ENCODE measurements around the gene EEF2KMT.
"Not testable (repeated sequence)": the region's sequence is repeated elsewhere in the genome, so short reads cannot be mapped to it uniquely, and the experiment has no call there.

Gene EEF2KMT

DNA sequence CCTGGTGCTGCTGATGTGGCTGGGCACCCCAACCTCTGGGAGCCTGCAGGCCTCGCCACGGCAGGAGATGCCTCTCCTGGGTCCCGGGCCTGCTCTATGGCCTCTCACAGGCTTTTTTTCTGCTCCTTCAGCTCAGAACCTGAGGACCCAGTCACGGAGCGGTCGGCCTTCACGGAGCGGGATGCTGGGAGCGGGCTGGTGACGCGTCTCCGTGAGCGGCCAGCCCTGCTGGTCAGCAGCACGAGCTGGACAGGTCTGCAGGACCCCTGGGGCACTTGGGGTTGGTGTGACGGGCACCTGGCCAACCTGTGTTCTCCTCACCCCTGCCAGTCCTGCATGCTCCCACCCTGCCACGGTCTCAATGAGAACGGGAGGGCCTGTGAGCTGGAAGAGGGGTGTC lies 19.0 kb downstream of the EEF2KMT start:
- no peaks in the 10 kb centered on the region for H3K36me3 ChIP-seq (ENCODE audit: insufficient read depth, low read length)
- no peak for TF ChIP-seq EZH2phosphoT487 (IDR thresholded peaks at IDR 0.05; ENCODE audit: borderline replicate concordance)
- TF ChIP-seq CTCF (conservative IDR thresholded peaks at IDR 0.05; ENCODE audit: low read length) = no peak

DNA sequence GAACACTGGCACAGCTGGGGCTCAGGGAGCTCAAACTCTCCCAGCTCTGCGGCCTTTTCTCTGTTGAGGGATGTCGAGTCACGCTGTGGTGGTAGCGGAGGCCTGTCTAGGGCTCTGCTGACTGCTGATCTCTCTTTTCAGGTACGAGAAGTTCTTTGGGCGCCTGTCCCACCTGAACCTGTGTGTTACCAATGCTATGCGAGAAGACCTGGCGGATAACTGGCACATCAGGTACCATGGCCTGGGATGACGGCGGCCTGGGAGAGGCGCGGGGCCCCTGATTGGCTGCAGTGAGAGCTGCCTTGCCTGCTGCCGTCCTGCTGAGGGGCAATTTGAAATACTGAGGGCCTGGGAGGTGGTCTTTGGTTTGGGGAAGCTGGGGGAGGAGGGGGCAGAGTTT lies 20.3 kb downstream of the EEF2KMT start:
- peaks cover 3% of the 10 kb centered on the region; the same call in 1 of the 2 replicates for H3K79me2 ChIP-seq (ENCODE audit: insufficient read depth, low read length)
- no peak overlapping the region for H3K9ac ChIP-seq (ENCODE audit: low read depth, low read length, poor library complexity, severe bottlenecking)

More for the DNA sequence above, 19.0 kb downstream of the EEF2KMT start:
- no peak overlapping the region for H3K4me2 ChIP-seq (ENCODE audit: low read depth, low read length, poor library complexity, severe bottlenecking)
- H3F3A ChIP-seq (ENCODE audit: low read depth) = no peaks in the 10 kb centered on the region
- no peaks in the 10 kb centered on the region for H4K20me1 ChIP-seq (ENCODE audit: insufficient read depth, low read length, poor library complexity, severe bottlenecking)
- no peak overlapping the region for H3K9ac ChIP-seq (ENCODE audit: low read depth, low read length, poor library complexity, severe bottlenecking)
- H3K27me3 ChIP-seq (ENCODE audit: insufficient read depth, low read length, poor library complexity, severe bottlenecking) = no peaks in the 10 kb centered on the region
- H3K4me1 ChIP-seq (ENCODE audit: insufficient read depth, low read length, poor library complexity, severe bottlenecking) = no peaks in the 10 kb centered on the region
- no peaks in the 10 kb centered on the region for H3K79me2 ChIP-seq (ENCODE audit: insufficient read depth, low read length)
- no peaks in the 10 kb centered on the region for H3K9me3 ChIP-seq (ENCODE audit: insufficient read depth, low read depth, low read length)
- no peaks in the 10 kb centered on the region for H3K9me2 ChIP-seq (replicated peaks; ENCODE audit: low read depth, low read length)
- H3K4me3 ChIP-seq (ENCODE audit: low read length, poor library complexity, severe bottlenecking) = no peak overlapping the region
- H2AFZ ChIP-seq (ENCODE audit: low read length) = no peak overlapping the region

DNA sequence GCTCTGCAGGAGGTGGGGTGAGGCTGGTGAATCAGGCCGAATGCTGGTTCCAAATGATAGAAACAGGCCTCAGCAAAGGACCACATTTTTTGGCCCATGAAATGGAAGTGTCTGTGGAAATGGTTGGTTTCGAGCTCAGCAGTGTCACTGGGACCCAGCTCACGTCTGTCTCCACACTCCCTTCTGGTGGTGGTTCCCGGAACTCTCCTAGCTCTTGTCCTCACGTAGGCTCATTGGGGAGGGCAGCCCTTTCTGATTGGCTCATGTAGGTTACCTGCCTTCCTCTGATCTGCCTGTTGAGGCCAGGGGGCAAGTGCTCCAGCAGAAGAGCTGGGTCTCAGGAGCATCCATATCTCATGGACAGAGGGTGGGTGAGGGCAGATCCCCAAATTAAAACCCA lies 22.0 kb downstream of the EEF2KMT start:
- Histone ChIP-seq H3K4me1 (ENCODE audit: insufficient read depth, low read length, poor library complexity, severe bottlenecking) (peaks cover 5% of the 10 kb centered on the region), H3F3A (ENCODE audit: low read depth) (no peaks in the 10 kb centered on the region), H3K36me3 (ENCODE audit: insufficient read depth, low read length) (no peaks in the 10 kb centered on the region), H3K9ac (ENCODE audit: low read depth, low read length, poor library complexity, severe bottlenecking) (no peak overlapping the region), H3K9me2 (replicated peaks; ENCODE audit: low read depth, low read length) (no peaks in the 10 kb centered on the region), H3K4me3 (ENCODE audit: low read length, poor library complexity, severe bottlenecking) (no peak overlapping the region), H3K9me3 (ENCODE audit: insufficient read depth, low read depth, low read length) (no peaks in the 10 kb centered on the region), H3K79me2 (ENCODE audit: insufficient read depth, low read length) (peaks cover 5% of the 10 kb centered on the region; the same call in 1 of the 2 replicates), H3K4me2 (ENCODE audit: low read depth, low read length, poor library complexity, severe bottlenecking) (no peak overlapping the region), H3K27me3 (ENCODE audit: insufficient read depth, low read length, poor library complexity, severe bottlenecking) (no peaks in the 10 kb centered on the region), H2AFZ (ENCODE audit: low read length) (no peak overlapping the region), H4K20me1 (ENCODE audit: insufficient read depth, low read length, poor library complexity, severe bottlenecking) (no peaks in the 10 kb centered on the region)
- TF ChIP-seq EZH2phosphoT487 (IDR thresholded peaks at IDR 0.05; ENCODE audit: borderline replicate concordance) (no peak), CTCF (conservative IDR thresholded peaks at IDR 0.05; ENCODE audit: low read length) (no peak)

More for the DNA sequence above, 20.3 kb downstream of the EEF2KMT start:
- H3K4me1 ChIP-seq (ENCODE audit: insufficient read depth, low read length, poor library complexity, severe bottlenecking) = no peaks in the 10 kb centered on the region
- H3K27me3 ChIP-seq (ENCODE audit: insufficient read depth, low read length, poor library complexity, severe bottlenecking) = no peaks in the 10 kb centered on the region
- no peaks in the 10 kb centered on the region for H3K9me2 ChIP-seq (replicated peaks; ENCODE audit: low read depth, low read length)
- H3F3A ChIP-seq (ENCODE audit: low read depth) = no peaks in the 10 kb centered on the region
- TF ChIP-seq EZH2phosphoT487 (IDR thresholded peaks at IDR 0.05; ENCODE audit: borderline replicate concordance) (no peak), CTCF (conservative IDR thresholded peaks at IDR 0.05; ENCODE audit: low read length) (no peak)
- H2AFZ ChIP-seq (ENCODE audit: low read length) = no peak overlapping the region
- H3K9me3 ChIP-seq (ENCODE audit: insufficient read depth, low read depth, low read length) = no peaks in the 10 kb centered on the region
- no peaks in the 10 kb centered on the region for H3K36me3 ChIP-seq (ENCODE audit: insufficient read depth, low read length)
- H3K4me3 ChIP-seq (ENCODE audit: low read length, poor library complexity, severe bottlenecking) = no peak overlapping the region
- no peak overlapping the region for H3K4me2 ChIP-seq (ENCODE audit: low read depth, low read length, poor library complexity, severe bottlenecking)
- H4K20me1 ChIP-seq (ENCODE audit: insufficient read depth, low read length, poor library complexity, severe bottlenecking) = no peaks in the 10 kb centered on the region

DNA sequence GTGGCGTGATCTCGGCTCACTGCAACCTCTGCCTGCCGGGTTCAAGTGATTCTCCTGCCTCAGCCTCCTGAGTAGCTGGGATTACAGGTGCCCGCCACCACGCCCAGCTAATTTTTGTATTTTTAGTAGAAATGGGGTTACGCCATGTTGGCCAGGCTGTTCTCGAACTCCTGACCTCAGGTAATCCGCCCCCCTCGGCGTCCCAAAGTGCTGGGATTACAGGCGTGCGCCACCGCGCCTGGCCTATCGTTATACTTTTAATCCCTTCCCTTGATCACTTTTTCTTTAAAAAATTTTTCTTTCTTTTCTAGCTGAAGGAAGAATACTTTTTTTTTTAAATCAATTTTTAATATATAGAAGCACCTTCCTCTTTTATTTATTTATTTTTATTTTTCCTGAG lies 23.8 kb downstream of the EEF2KMT start:
- not testable (repeated sequence) for H4K20me1 ChIP-seq (ENCODE audit: insufficient read depth, low read length, poor library complexity, severe bottlenecking); H3K4me2 ChIP-seq (ENCODE audit: low read depth, low read length, poor library complexity, severe bottlenecking); H3K27me3 ChIP-seq (ENCODE audit: insufficient read depth, low read length, poor library complexity, severe bottlenecking); H3K4me3 ChIP-seq (ENCODE audit: low read length, poor library complexity, severe bottlenecking); H3F3A ChIP-seq (ENCODE audit: low read depth); H3K36me3 ChIP-seq (ENCODE audit: insufficient read depth, low read length); H3K9me2 ChIP-seq (replicated peaks; ENCODE audit: low read depth, low read length); H3K9ac ChIP-seq (ENCODE audit: low read depth, low read length, poor library complexity, severe bottlenecking); H2AFZ ChIP-seq (ENCODE audit: low read length); H3K79me2 ChIP-seq (ENCODE audit: insufficient read depth, low read length); H3K9me3 ChIP-seq (ENCODE audit: insufficient read depth, low read depth, low read length); H3K4me1 ChIP-seq (ENCODE audit: insufficient read depth, low read length, poor library complexity, severe bottlenecking)
